Colonic mucosa (tissue), 4 donors: ENCODE measurements around the gene SMCO2. TPM values are rescaled to one million over a fixed set of nuclear protein-coding genes. Genes with fewer than 3 reads are reported as not detected.

Source experiments
- DNase-seq: peaks from one replicate; pipeline ENCODE4 v3.0.0-alpha.2; 2020
- H3K27ac ChIP-seq: fragments of 200-600 bp; one replicate; pipeline ENCODE4 v1.8.0; 2021
- H3K27me3 ChIP-seq: fragments of 200-600 bp; one replicate; pipeline ENCODE4 v1.8.0; 2021
- H3K36me3 ChIP-seq: fragments of 200-600 bp; one replicate; pipeline ENCODE4 v1.8.0; 2021
- H3K4me1 ChIP-seq: fragments of 200-600 bp; one replicate; pipeline ENCODE4 v1.8.0; 2021; ENCODE audit warnings: mild to moderate bottlenecking
- H3K4me3 ChIP-seq: fragments of 200-600 bp; one replicate; pipeline ENCODE4 v1.8.0; 2021
- H3K9ac ChIP-seq, 2 donors: one replicate each; pipeline ENCODE4 v1.7.0; 2013; ENCODE audit warnings: control low read depth in 2 of 2, low read depth in 2 of 2, low read length in 2 of 2
- H3K9me3 ChIP-seq: fragments of 200-600 bp; one replicate; pipeline ENCODE4 v1.8.0; 2021
- CTCF ChIP-seq: fragments of 200-600 bp; IDR thresholded peaks from one replicate; pipeline ENCODE4 v1.8.0; 2022; ENCODE audit warnings: antibody characterized with exemption, mild to moderate bottlenecking
- intact Hi-C: fragments of 100-400 bp; cut with DNase I; formaldehyde crosslinking; loops from one replicate; pipeline ENCODE4 v1.14.1; 2022
- total RNA-seq, 2 donors: library from RNA; stranded (reverse); fragmentation: NEBNext Ultra II Directional in 1 of 2; extraction: Animal tissue kit (Norgen Biotek cat#: 25700) in 1 of 2; gene quantifications; one replicate each; pipeline ENCODE4 v1.2.1, GENCODE V29; 2021
- donor health status: healthy.
- donor health status: DM: no; HTN: no; CAD: no.
- donor health status: DM: no; HTN: no; CAD: no.

The SMCO2 gene
- total RNA-seq, 2 donors from 2014 or later: 0.21 TPM; not detected in 1

DNA sequence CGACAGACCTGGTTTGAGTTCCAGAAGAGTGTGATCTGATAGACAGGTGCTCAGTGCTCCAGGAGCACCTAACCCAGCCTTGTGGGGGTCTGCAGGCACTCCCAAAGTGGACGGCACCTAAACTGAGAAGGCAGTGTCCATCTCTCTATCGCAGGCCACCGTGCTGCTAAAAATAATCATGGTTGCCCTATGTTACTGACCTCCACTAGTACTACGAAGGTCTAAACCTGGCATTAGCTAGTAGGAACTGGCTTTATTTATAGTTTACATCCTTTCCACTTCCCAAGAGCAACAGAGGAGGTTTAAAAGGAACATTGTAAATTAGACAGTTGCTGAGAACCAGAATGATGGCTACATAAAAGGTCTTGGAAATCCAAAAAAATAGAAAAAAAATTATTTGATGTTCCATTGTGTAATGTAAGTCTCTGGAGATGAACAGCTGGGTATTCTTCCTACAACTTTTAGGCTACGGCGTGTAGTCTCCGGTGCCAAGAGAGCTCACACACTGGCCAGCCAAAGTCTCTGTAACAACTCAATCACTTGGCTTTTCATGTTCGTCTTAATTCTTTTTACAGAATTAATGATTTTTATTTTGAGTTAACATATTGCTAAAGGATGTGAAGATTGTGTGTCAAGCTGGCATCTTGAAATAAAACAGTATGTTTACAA, 104.8 kb downstream of the SMCO2 start:
- no peak for TF ChIP-seq CTCF
- no peak overlapping the region for H3K4me3 ChIP-seq
- no peak overlapping the region for H3K9ac ChIP-seq
- H3K27me3 ChIP-seq: no peaks in the 10 kb centered on the region
- no peak overlapping the region for H3K27ac ChIP-seq
- intact Hi-C loops: no loop called here
- DNase-seq: no peak
- peaks cover 5% of the 10 kb centered on the region for H3K4me1 ChIP-seq
- no peaks in the 10 kb centered on the region for H3K36me3 ChIP-seq
- no peaks in the 10 kb centered on the region for H3K9me3 ChIP-seq

Other genes with a start within 250 kb of the SMCO2 start
- 10 to 100 TPM; 41.9 to 76.6 TPM for gene STK38L, start 202.4 kb upstream of the SMCO2 start, total RNA-seq
- 10 to 100 TPM in 1 of 2 donors, 1 to 10 TPM in 1; 7.0 to 14.9 TPM for gene BMAL2, start 113.9 kb upstream of the SMCO2 start, total RNA-seq
- 10 to 100 TPM; 40.1 to 44.7 TPM for gene PPFIBP1, start 77.5 kb downstream of the SMCO2 start, total RNA-seq
- 10 to 100 TPM; 33.4 to 58.5 TPM for gene REP15, start 249.7 kb downstream of the SMCO2 start, total RNA-seq